IMR-90 (cell line): ENCODE results near the gene RBBP8NL. TPM values are rescaled to one million over a fixed set of nuclear protein-coding genes. Genes with fewer than 3 reads are reported as not detected.

Source experiments
- ATAC-seq: fragments of 200-7000 bp; cut with Tn5 transposase; 2 replicates; pipeline ENCODE4 v1.9.1; 2020; ENCODE audit warnings: low read depth, mild to moderate bottlenecking, moderate library complexity
- BruUV-seq: library from RNA; stranded (reverse); fragments of 400-500 nt; replicated peaks from 2 replicates; lab custom pipeline; 2021; lab: Mats Ljungman, UMichigan
- CTCF ChIA-PET: fragments of 300-600 bp; formaldehyde crosslinking; extraction: SDS; loops from one replicate; lab custom pipeline; 2021; ENCODE audit warnings: antibody characterized with exemption; lab: Yijun Ruan, JAX
- POLR2A ChIA-PET: fragments of 300-600 bp; sonication (Branson Sonifier 250); formaldehyde crosslinking; loops from one replicate; lab custom pipeline; 2022; ENCODE audit warnings: antibody characterized with exemption; ENCODE audit not compliant: unreplicated experiment; lab: Charles Lee
- DNase-seq: peaks from one replicate; pipeline ENCODE4 v3.0.0; 2013
- H2AFZ ChIP-seq: replicated peaks from 2 replicates; pipeline ENCODE3; 2013; ENCODE audit warnings: low read length, mild to moderate bottlenecking; ENCODE audit not compliant: poor library complexity
- H2AK5ac ChIP-seq: 2 replicates; pipeline ENCODE4 v1.6.1; 2013; ENCODE audit warnings: low read depth, low read length, inconsistent platforms
- H2AK9ac ChIP-seq: replicated peaks from 2 replicates; pipeline ENCODE3; 2013; ENCODE audit warnings: mild to moderate bottlenecking, low read depth, low read length, moderate library complexity; ENCODE audit not compliant: poor library complexity
- H2BK120ac ChIP-seq: 2 replicates; pipeline ENCODE4 v1.6.1; 2013; ENCODE audit warnings: low read depth, low read length, inconsistent platforms
- H2BK15ac ChIP-seq: 3 replicates; pipeline ENCODE4 v1.6.1; 2013; ENCODE audit warnings: low read depth, low read length, inconsistent platforms
- H2BK20ac ChIP-seq: 2 replicates; pipeline ENCODE4 v1.6.1; 2013; ENCODE audit warnings: low read depth, mild to moderate bottlenecking, inconsistent platforms, low read length, moderate library complexity
- H2BK5ac ChIP-seq: 2 replicates; pipeline ENCODE4 v1.6.1; 2013; ENCODE audit warnings: mild to moderate bottlenecking, low read depth, low read length, inconsistent platforms; ENCODE audit not compliant: poor library complexity, severe bottlenecking
- H3K14ac ChIP-seq: replicated peaks from 2 replicates; pipeline ENCODE4 v1.6.1; 2013; ENCODE audit warnings: low read depth, low read length, inconsistent platforms
- H3K18ac ChIP-seq: 2 replicates; pipeline ENCODE4 v1.6.1; 2013; ENCODE audit warnings: low read depth, low read length, control low read depth
- H3K23ac ChIP-seq: 2 replicates; pipeline ENCODE4 v1.6.1; 2013; ENCODE audit warnings: low read depth, low read length, inconsistent platforms
- H3K27ac ChIP-seq: 2 replicates; pipeline ENCODE4 v1.5.1; 2013; ENCODE audit warnings: mild to moderate bottlenecking, control low read depth, low read length; ENCODE audit not compliant: insufficient read depth
- H3K27me3 ChIP-seq: 2 replicates; pipeline ENCODE4 v1.6.1; 2013; ENCODE audit warnings: low read length; ENCODE audit not compliant: control insufficient read depth, insufficient read depth
- H3K36me3 ChIP-seq: 2 replicates; pipeline ENCODE4 v1.6.1; 2013; ENCODE audit warnings: low read length, mixed read lengths; ENCODE audit not compliant: control insufficient read depth, insufficient read depth
- H3K4ac ChIP-seq: 2 replicates; pipeline ENCODE4 v1.6.1; 2013; ENCODE audit warnings: low read depth, low read length, inconsistent platforms
- H3K4me1 ChIP-seq: 2 replicates; pipeline ENCODE4 v1.6.1; 2013; ENCODE audit warnings: low read length, mixed read lengths; ENCODE audit not compliant: control insufficient read depth, insufficient read depth
- H3K4me2 ChIP-seq: 2 replicates; pipeline ENCODE4 v1.6.1; 2013; ENCODE audit warnings: low read depth, mild to moderate bottlenecking, control low read depth, low read length, moderate library complexity
- H3K4me3 ChIP-seq: 2 replicates; pipeline ENCODE4 v1.5.1; 2013; ENCODE audit warnings: low read depth, mild to moderate bottlenecking, control low read depth, low read length, moderate library complexity; ENCODE audit not compliant: insufficient read depth
- H3K56ac ChIP-seq: 2 replicates; pipeline ENCODE4 v1.6.1; 2013; ENCODE audit warnings: low read length, inconsistent platforms; ENCODE audit not compliant: insufficient read depth; ENCODE audit errors: extremely low read depth
- H3K79me1 ChIP-seq, 2 experiments: 2 replicates each; pipeline ENCODE4 v1.6.1; 2013; ENCODE audit warnings: low read length in 2 of 2, inconsistent platforms in 1 of 2, low read depth in 1 of 2
- H3K9ac ChIP-seq: 2 replicates; pipeline ENCODE4 v1.6.1; 2013; ENCODE audit warnings: low read depth, low read length, control low read depth
- H3K9me1 ChIP-seq: 2 replicates; pipeline ENCODE4 v1.6.1; 2013; ENCODE audit warnings: low read length, inconsistent platforms; ENCODE audit not compliant: insufficient read depth
- H3K9me3 ChIP-seq: 2 replicates; pipeline ENCODE4 v1.6.1; 2013; ENCODE audit warnings: low read length; ENCODE audit not compliant: control insufficient read depth, insufficient read depth
- H4K20me1 ChIP-seq: 2 replicates; pipeline ENCODE4 v1.6.1; 2013; ENCODE audit warnings: low read length, inconsistent platforms; ENCODE audit not compliant: insufficient read depth
- H4K5ac ChIP-seq: 2 replicates; pipeline ENCODE4 v1.6.1; 2013; ENCODE audit warnings: mild to moderate bottlenecking, low read depth, low read length, control low read depth
- H4K8ac ChIP-seq, 2 experiments: 2 replicates each; pipeline ENCODE4 v1.6.1; 2013; ENCODE audit warnings: low read depth in 2 of 2, low read length in 2 of 2, control low read depth in 1 of 2, inconsistent platforms in 1 of 2
- H4K91ac ChIP-seq: 2 replicates; pipeline ENCODE4 v1.6.1; 2013; ENCODE audit warnings: low read depth, low read length, inconsistent platforms; ENCODE audit not compliant: insufficient read depth
- BHLHE40 ChIP-seq: fragments of 150-350 bp; IDR thresholded peaks from 2 replicates; pipeline ENCODE4 v1.6.1; 2016; ENCODE audit warnings: mild to moderate bottlenecking, low read depth, low read length
- CEBPB ChIP-seq: IDR thresholded peaks from 2 replicates; pipeline ENCODE4 v1.6.1; 2012; ENCODE audit warnings: low read depth, low read length, improper control_type of control experiment
- CHD1 ChIP-seq: IDR thresholded peaks from 2 replicates; pipeline ENCODE4 v1.6.1; 2012; ENCODE audit warnings: low read depth, low read length, improper control_type of control experiment
- ELK1 ChIP-seq: fragments of 150-350 bp; IDR thresholded peaks from 2 replicates; pipeline ENCODE4 v1.6.1; 2016; ENCODE audit warnings: low read depth, mild to moderate bottlenecking, low read length, moderate library complexity, borderline replicate concordance
- FOS ChIP-seq: fragments of 150-350 bp; IDR thresholded peaks from 2 replicates; pipeline ENCODE4 v1.6.1; 2016; ENCODE audit warnings: low read depth, low read length
- MAFK ChIP-seq: IDR thresholded peaks from 2 replicates; pipeline ENCODE4 v1.6.1; 2012; ENCODE audit warnings: low read depth, low read length, improper control_type of control experiment
- MAZ ChIP-seq: IDR thresholded peaks from 2 replicates; pipeline ENCODE4 v1.6.1; 2012; ENCODE audit warnings: low read depth, mild to moderate bottlenecking, low read length, improper control_type of control experiment, moderate library complexity, borderline replicate concordance
- MXI1 ChIP-seq: IDR thresholded peaks from 2 replicates; pipeline ENCODE4 v1.6.1; 2012; ENCODE audit warnings: low read depth, mild to moderate bottlenecking, low read length, moderate library complexity, borderline replicate concordance
- NFE2L2 ChIP-seq: fragments of 150-350 bp; IDR thresholded peaks from 2 replicates; pipeline ENCODE4 v1.6.1; 2016; ENCODE audit warnings: low read depth, mild to moderate bottlenecking, low read length
- POLR2A ChIP-seq: IDR thresholded peaks from 2 replicates; pipeline ENCODE4 v1.6.1; 2012; ENCODE audit warnings: mild to moderate bottlenecking, low read depth, low read length
- RAD21 ChIP-seq: IDR thresholded peaks from 2 replicates; pipeline ENCODE4 v1.6.1; 2012; ENCODE audit warnings: low read length, improper control_type of control experiment
- RCOR1 ChIP-seq: IDR thresholded peaks from 2 replicates; pipeline ENCODE4 v1.6.1; 2012; ENCODE audit warnings: mild to moderate bottlenecking, low read length, improper control_type of control experiment; ENCODE audit not compliant: insufficient replicate concordance
- RFX5 ChIP-seq: IDR thresholded peaks from 2 replicates; pipeline ENCODE4 v1.8.0; 2012; ENCODE audit warnings: low read depth, mild to moderate bottlenecking, low read length, moderate library complexity
- SMC3 ChIP-seq: fragments of 150-350 bp; IDR thresholded peaks from 2 replicates; pipeline ENCODE4 v1.6.1; 2016; ENCODE audit warnings: low read depth, mild to moderate bottlenecking, antibody characterized with exemption, low read length, moderate library complexity
- WGBS, 2 experiments: methylation state at CpG; one replicate each; pipeline versions ENCODE4 v1.1.5 to v1.1.7; 2013; ENCODE audit warnings: missing lambda C conversion rate in 2 of 2; ENCODE audit not compliant: insufficient read length in 1 of 2; ENCODE audit errors: extremely low coverage in 2 of 2; 5-methylcytosine and 5-hydroxymethylcytosine counted together
- dilution Hi-C: fragments of 300-500 bp; cut with HindIII; formaldehyde crosslinking; loops from one replicate; pipeline ENCODE4 v1.14.3; 2018; ENCODE audit warnings: low sequenced_read_pairs; ENCODE audit not compliant: unreplicated experiment
- in situ Hi-C: fragments of 300-500 bp; cut with MboI; formaldehyde crosslinking; loops from 3 replicates; pipeline ENCODE4 v1.14.3; 2019; ENCODE audit warnings: low sequenced_read_pairs, inconsistent platforms, mixed read lengths
- intact Hi-C: fragments of 100-400 bp; cut with micrococcal nuclease; formaldehyde crosslinking; loops from 2 replicates; pipeline ENCODE4 v1.10.0; 2022
- polyA plus RNA-seq, 3 experiments: library from polyadenylated mRNA; depleted of rRNA; stranded (reverse); fragments of >200 nt; gene quantifications; 2 replicates each; pipeline ENCODE4 v1.2.3, GENCODE V29; 2012; ENCODE audit warnings: low replicate concordance in 1 of 3
- total RNA-seq: library from RNA; depleted of rRNA; stranded (reverse); fragments of >200 nt; gene quantifications from 2 replicates; pipeline ENCODE4 v1.2.3, GENCODE V29; 2012
- TF ChIP-seq, protein P1 (sequence below): fragments of 150-350 bp; IDR thresholded peaks from 2 replicates; pipeline ENCODE4 v1.6.1; 2017; ENCODE audit warnings: mild to moderate bottlenecking, antibody characterized with exemption, low read length, low read depth
- TF ChIP-seq, protein P2 (sequence below): conservative IDR thresholded peaks from 2 replicates; pipeline ENCODE4 v1.5.1; 2012; ENCODE audit warnings: mild to moderate bottlenecking, low read depth, low read length, improper control_type of control experiment

The RBBP8NL gene
- total and polyA plus RNA-seq, 2 of the 4 experiments (the other 2 are of a cell fraction) = not detected

- H3K36me3 ChIP-seq = no peaks in the 10 kb centered on the region
- H3K27me3 ChIP-seq = peaks cover 52% of the 10 kb centered on the region
- H4K8ac ChIP-seq = no peak overlapping the region
- DNase-seq = no peak
- H3K18ac ChIP-seq = no peak overlapping the region
- H3K23ac ChIP-seq = no peak overlapping the region
- H2AK9ac ChIP-seq = no peak overlapping the region
- WGBS, 2 experiments = 85 to 100% methylated on average over 1 of the region's 3 CpGs
- H4K20me1 ChIP-seq = no peaks in the 10 kb centered on the region
- no peak overlapping the region for H3K4me3 ChIP-seq
- intact Hi-C loops (no loop called here), in situ Hi-C loops (no loop called here), dilution Hi-C loops (no loop called here)
- H2BK15ac ChIP-seq = no peak overlapping the region
- H4K91ac ChIP-seq = no peak overlapping the region
- ChIA-PET CTCF (no interaction called here), POLR2A (no interaction called here)
- no peaks in the 10 kb centered on the region for H3K79me1 ChIP-seq
- no peak overlapping the region for H3K4ac ChIP-seq
- no peaks in the 10 kb centered on the region for H3K9me1 ChIP-seq
- no peak overlapping the region for H3K9ac ChIP-seq
- BruUV-seq = no TSS peak
- H3K14ac ChIP-seq = no peak overlapping the region
- H3K9me3 ChIP-seq = no peaks in the 10 kb centered on the region
- no peak overlapping the region for H2BK120ac ChIP-seq
- H3K4me1 ChIP-seq = no peaks in the 10 kb centered on the region
- no peak overlapping the region for H3K56ac ChIP-seq
- no peak for ATAC-seq
- no peak overlapping the region for H3K4me2 ChIP-seq
- no peak overlapping the region for H2BK5ac ChIP-seq
- no peak overlapping the region for H2BK20ac ChIP-seq
- no peak overlapping the region for H2AK5ac ChIP-seq
- TF ChIP-seq MAFK (no peak), MAZ (no peak), NFE2L2 (no peak), CHD1 (no peak), CEBPB (no peak), FOS (no peak), MXI1 (no peak), ELK1 (no peak), RFX5 (no peak), SMC3 (no peak), RCOR1 (no peak), RAD21 (no peak), POLR2A (no peak), BHLHE40 (no peak)
- TF ChIP-seq, protein P1, sequence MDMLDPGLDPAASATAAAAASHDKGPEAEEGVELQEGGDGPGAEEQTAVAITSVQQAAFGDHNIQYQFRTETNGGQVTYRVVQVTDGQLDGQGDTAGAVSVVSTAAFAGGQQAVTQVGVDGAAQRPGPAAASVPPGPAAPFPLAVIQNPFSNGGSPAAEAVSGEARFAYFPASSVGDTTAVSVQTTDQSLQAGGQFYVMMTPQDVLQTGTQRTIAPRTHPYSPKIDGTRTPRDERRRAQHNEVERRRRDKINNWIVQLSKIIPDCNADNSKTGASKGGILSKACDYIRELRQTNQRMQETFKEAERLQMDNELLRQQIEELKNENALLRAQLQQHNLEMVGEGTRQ = no peak
- TF ChIP-seq, protein P2, sequence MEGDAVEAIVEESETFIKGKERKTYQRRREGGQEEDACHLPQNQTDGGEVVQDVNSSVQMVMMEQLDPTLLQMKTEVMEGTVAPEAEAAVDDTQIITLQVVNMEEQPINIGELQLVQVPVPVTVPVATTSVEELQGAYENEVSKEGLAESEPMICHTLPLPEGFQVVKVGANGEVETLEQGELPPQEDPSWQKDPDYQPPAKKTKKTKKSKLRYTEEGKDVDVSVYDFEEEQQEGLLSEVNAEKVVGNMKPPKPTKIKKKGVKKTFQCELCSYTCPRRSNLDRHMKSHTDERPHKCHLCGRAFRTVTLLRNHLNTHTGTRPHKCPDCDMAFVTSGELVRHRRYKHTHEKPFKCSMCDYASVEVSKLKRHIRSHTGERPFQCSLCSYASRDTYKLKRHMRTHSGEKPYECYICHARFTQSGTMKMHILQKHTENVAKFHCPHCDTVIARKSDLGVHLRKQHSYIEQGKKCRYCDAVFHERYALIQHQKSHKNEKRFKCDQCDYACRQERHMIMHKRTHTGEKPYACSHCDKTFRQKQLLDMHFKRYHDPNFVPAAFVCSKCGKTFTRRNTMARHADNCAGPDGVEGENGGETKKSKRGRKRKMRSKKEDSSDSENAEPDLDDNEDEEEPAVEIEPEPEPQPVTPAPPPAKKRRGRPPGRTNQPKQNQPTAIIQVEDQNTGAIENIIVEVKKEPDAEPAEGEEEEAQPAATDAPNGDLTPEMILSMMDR = no peak
- no peak overlapping the region for H4K5ac ChIP-seq
- H3K27ac ChIP-seq = no peak overlapping the region
- H2AFZ ChIP-seq = no peak overlapping the region
These were observed 24.6 kb upstream of the RBBP8NL start for GRCh38 chr20:62451970-62452369.
